ENCODE measurements around the gene GLS2.
A peak's percentile ranks its signal among the peaks of the same experiment; 100 is the strongest.
"Not testable (repeated sequence)": the region's sequence is repeated elsewhere in the genome, so short reads cannot be mapped to it uniquely, and the experiment has no call there.

GLS2 gene

GRCh38 chr12:56488041-56488955 is at the start of gene GLS2:
GLS2 (minus strand) TSS chr12:56488161; CDS start chr12:56488118, 43 bp downstream.
- peak in 1 of 2 donors; percentile 64 for DNase-seq (ENCODE audit: extremely low read depth in 1 of 2, low read depth in 1 of 2)

DNA sequence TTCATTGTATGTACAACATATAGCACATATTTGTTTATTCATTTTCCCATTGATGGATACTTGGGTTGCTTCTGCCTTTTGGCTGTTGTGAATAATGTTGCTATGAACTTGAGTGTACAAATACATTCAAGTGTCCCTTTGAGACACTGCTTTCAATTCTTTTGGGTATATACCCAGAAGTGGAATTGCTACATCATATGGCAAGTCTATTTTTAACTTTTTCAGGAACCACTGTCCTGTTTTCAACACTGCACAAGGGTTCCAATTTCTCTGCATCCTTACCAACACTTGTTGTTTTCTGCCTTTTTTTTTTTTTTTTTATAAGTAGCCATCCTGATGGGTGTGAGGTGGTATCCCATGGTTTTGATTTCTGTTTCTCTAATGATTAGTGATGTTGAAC is 49.6 kb upstream of the GLS2 start:
- no peak for DNase-seq (ENCODE audit: extremely low read depth in 1 of 2, low read depth in 1 of 2)

DNA sequence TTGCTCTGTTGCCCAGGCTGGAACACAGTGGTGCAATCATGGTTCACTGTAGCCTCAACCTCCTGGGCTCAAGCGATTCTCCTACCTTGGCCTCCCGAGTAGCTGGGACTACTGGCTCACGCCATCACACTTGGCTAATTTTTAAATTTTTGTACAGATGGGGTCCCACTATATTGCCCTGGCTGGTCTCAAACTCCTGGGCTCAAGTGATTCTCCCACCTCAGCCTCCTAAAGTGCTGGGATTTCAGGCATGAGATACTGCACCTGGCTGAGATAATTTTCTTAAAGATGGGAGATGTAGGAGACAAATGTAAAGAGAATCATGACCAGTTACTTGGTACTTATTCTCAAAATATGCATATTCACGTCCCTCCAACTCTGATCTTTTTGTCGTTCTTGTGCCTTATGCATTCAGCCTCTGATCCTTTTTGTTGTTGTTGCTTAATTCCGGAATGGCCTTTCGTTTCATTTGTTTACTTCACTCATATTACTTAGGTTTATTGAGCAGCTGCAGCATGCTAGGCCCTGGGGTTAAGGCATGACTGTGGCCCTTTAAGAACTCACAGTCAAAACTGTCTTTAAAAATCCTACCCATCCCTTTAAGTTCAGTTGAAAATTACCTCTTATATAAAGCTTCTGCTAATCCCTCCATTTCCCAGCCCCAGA is 42.6 kb upstream of the GLS2 start:
- DNase-seq (ENCODE audit: extremely low read depth in 1 of 2, low read depth in 1 of 2) = no peak

DNA sequence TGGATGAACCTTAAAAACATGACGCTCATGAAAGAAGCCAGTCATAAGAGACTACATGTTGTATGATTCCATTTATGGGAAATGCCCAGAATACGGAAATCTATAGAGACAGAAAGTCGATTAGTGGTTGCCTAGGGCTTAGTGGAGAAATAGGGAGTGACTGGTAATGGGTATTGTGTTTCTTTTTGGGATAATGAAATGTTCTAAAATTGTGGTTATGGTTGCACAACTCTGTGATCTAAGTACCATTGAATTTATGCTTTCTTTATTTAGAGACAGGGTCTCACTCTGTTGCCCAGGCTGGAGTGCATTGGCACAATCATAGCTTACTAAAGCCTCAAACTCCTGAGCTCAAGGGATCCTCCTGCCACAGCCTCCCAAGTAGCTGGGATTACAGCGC is 41.7 kb upstream of the GLS2 start:
- no peak for DNase-seq (ENCODE audit: extremely low read depth in 1 of 2, low read depth in 1 of 2)

GRCh38 chr12:56528846-56529245 is 40.9 kb upstream of the GLS2 start:
- no peak for DNase-seq (ENCODE audit: extremely low read depth in 1 of 2, low read depth in 1 of 2)

DNA sequence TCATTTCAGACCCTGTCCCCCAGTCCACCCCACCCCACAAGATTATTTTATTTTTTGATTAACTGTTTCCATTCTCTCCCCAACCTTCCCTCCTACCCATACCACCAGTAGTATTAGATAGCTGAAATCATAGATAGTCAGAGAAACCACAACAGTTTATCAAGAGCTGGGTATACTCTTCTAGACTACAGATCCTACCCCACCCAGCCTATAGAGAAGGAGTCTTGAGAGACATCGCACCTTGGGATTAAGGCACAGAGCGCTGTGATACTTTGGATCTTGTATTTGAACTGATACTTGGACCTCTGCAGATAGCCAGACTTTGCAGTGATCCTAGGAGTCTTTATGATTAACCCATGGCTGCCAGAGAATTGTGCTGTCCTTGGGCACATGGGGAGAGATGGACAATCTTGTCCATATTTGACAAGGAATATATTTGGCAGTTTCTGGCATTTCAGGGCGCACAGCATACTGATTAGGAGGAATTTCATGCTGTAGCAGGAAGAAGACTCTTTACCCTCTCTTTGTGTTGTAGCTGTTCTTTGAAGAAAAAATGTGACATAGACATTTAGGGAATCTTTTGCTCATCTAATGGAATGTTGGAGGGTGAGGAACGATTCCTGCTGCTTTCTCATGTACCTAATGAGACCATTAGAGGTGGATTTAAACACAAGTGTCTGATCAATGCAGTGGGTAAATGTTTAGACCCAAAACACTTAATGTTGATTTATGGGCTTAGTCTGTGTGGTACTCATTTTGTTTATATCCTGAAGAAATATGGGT is 34.6 kb upstream of the GLS2 start:
- DNase-seq (ENCODE audit: extremely low read depth in 1 of 2, low read depth in 1 of 2) = no peak

GRCh38 chr12:56521590-56522371 is 33.8 kb upstream of the GLS2 start, which contains the start of gene RBMS2:
RBMS2 (plus strand) TSS chr12:56521820; CDS start chr12:56522024, 204 bp downstream.
- DNase-seq (ENCODE audit: extremely low read depth in 1 of 2, low read depth in 1 of 2) = peak in 1 of 2 donors; percentile 3

DNA sequence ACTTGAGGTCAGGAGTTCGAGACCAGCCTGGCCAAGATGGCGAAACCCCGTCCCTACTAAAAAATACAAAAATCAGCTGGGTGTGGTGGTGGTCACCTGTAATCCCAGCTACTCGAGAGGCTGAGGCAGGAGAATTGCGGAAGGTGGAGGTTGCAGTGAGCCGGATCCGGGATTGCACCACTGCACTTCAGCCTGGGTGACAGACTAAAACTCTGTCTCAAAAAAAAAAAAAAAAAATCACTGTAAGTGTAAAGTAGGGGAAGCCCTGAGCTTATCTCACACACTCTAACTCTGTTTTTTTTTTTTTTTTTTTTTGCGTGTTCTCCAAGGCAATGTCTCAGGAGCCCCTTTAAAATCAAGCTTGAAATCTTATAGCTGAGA is 33.2 kb upstream of the GLS2 start:
- no peak for DNase-seq (ENCODE audit: extremely low read depth in 1 of 2, low read depth in 1 of 2)

GRCh38 chr12:56520506-56520905 is 32.5 kb upstream of the GLS2 start:
- DNase-seq (ENCODE audit: extremely low read depth in 1 of 2, low read depth in 1 of 2) = no peak

GRCh38 chr12:56520048-56520447 is 32.1 kb upstream of the GLS2 start:
- no peak for DNase-seq (ENCODE audit: extremely low read depth in 1 of 2, low read depth in 1 of 2)

DNA sequence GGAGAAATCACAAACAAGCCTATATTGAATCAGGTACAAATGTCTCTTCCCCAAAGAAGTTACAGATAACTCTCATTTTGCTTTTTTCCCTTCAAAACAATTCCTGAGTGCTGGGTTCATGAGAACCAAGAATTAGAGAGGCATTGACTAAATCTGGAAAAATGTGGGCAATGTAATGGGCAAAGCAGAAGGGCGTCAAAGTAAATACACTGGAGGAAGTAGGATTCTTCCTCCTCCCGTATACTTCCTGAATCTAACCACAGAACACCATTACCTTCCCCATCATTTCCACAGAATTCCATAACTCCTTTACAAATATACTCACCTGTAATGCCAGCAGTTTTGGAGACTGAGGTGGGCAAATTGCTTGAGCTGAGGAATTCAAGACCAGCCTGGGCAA is 30.6 kb upstream of the GLS2 start:
- no peak for DNase-seq (ENCODE audit: extremely low read depth in 1 of 2, low read depth in 1 of 2)

DNA sequence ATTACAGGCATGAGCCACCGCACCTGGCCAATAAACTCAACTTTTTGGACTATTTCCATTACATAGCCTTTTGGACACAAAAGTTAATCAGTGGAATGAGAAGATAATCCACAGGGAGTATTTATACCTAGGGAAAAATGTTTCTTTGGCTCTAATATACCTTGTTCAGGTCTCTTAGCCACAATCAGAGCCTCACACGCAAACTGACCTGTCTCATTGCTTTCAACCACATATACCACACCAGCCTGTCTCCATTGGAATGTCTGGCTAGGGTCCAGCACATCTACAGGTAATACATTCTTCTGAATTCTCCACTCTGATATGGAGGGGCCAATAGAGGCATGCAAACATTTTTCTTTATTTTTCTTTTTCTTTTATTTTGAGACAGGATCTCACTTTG is 29.9 kb upstream of the GLS2 start:
- DNase-seq (ENCODE audit: extremely low read depth in 1 of 2, low read depth in 1 of 2) = no peak

DNA sequence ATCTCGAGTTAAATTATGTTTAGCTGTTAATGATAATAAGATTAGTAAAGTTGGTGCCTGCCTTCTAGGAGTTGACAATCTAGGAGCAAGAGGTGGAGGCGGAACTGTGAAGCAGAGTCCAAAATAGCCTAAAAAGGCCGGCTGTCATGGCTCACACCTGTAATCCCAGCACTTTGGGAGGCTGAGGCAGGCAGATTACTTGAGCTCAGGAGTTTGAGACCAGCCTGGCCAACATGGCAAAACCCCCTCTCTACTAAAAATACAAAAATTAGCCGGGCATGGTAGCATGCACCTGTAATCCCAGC is 26.0 kb upstream of the GLS2 start:
- DNase-seq (ENCODE audit: extremely low read depth in 1 of 2, low read depth in 1 of 2) = not testable (repeated sequence)

DNA sequence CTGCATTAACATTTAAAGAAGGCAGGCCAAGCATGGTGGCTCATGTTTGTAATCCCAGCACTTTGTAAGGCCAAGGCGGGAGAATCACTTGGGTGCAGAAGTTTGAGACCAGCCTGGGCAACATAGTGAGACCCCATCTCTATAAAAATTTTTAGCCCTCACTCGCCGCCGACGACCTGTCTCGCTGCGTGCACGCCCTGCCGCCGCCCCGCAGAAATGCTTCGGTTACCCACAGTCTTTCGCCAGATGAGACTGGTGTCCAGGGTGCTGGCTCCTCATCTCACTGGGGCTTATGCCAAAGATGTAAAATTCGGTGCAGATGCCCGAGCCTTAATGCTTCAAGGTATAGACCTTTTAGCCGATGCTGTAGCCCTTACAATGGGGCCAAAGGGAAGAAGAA is 22.8 kb upstream of the GLS2 start:
- no peak for DNase-seq (ENCODE audit: extremely low read depth in 1 of 2, low read depth in 1 of 2)

GRCh38 chr12:56499879-56500278 is 11.9 kb upstream of the GLS2 start:
- not testable (repeated sequence) for DNase-seq (ENCODE audit: extremely low read depth in 1 of 2, low read depth in 1 of 2)

DNA sequence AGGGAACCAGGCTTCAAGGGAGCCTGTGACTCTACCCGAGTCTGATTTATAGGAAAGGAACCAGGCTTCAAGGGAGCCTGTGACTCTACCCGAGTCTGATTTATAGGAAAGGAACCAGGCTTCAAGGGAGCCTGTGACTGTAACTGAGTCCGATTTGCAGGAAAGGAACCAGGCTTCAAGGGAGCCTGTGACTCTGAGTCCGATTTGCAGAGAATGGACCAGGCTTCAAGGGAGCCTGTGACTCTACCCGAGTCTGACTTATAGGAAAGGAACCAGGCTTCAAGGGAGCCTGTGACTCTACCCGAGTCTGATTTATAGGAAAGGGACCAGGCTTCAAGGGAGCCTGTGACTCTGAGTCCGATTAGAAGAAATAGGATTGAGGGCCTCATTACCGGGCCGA is 11.5 kb upstream of the GLS2 start:
- not testable (repeated sequence) for DNase-seq (ENCODE audit: extremely low read depth in 1 of 2, low read depth in 1 of 2)

- DNase-seq (ENCODE audit: extremely low read depth in 1 of 2, low read depth in 1 of 2) = not testable (repeated sequence)
Observed at GRCh38 chr12:56498126-56498902, 10.4 kb upstream of the GLS2 start.

- DNase-seq (ENCODE audit: extremely low read depth in 1 of 2, low read depth in 1 of 2) = peak; percentile 28 to 48
Observed at GRCh38 chr12:56496704-56497103, 8.7 kb upstream of the GLS2 start.

- not testable (repeated sequence) for DNase-seq (ENCODE audit: extremely low read depth in 1 of 2, low read depth in 1 of 2)
Observed at GRCh38 chr12:56494481-56494880, 6.5 kb upstream of the GLS2 start.

DNA sequence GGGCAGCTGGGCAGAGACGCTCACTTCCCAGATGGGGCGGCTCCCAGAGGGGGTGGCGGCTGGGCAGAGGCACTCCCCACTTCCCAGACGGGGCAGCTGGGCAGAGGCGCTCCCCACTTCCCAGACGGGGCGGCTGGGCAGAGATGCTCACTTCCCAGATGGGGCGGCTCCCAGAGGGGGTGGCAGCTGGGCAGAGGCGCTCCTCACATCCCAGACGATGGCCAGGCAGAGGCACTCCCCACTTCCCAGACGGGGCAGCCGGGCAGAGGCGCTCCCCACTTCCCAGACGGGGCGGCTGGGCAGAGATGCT is 6.1 kb upstream of the GLS2 start:
- DNase-seq (ENCODE audit: extremely low read depth in 1 of 2, low read depth in 1 of 2) = not testable (repeated sequence)
